ENCODE data around the gene BAK1.

The BAK1 gene

DNA sequence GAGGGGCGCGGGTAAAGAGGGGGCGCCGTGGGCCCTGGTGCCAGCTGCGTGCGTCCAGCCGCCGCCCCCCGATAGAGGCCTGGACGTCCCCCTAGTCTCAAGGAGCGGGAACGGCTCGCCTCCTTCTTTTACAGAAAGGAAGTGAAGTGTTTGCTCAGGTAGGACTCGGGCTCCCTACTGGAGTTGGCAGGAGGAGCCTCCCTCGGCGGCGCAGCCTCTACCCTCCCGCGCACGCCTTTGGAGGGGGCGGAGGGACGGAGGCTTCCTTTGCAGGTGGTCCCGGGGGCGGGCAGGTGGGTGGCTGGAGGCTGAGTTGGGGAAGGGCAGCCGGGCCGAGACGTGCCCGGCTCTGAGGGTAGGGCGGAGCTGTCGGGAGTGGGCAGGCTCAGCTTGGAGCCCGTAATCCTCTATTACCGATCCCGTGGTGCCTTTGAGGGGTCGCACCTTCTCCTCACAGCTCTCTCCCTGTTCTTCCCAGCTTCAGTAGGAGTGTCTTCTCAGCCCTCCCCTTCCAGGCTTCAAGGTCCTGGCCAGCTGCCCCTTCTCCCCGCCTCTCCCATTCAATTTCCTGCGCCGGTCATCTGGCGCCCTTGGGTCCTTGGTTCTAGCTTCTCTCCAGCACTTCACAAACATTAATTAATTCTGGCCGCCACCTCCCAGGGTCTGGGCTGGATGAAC is 41.8 kb upstream of the BAK1 start:
- no peaks in the 10 kb centered on the region for H3K9me3 ChIP-seq (ENCODE audit: control extremely low read depth in 1 of 5, control insufficient read depth in 4 of 5, insufficient read depth in 2 of 5, low read depth in 1 of 5, low read length in 4 of 5)
- CTCF ChIA-PET, result interaction anchor here (1.0 to 2.9 kb wide), 10 partner anchors 9 to 84 kb away, joined by 3 to 18 read pairs (median 4); no protein-coding TSS in a partner anchor
- H3K4me3 ChIP-seq (ENCODE audit: control insufficient read depth in 1 of 7, extremely low read depth in 1 of 7, insufficient read depth in 4 of 7, low read depth in 2 of 7, low read length in 6 of 7), result peak overlapping the region; percentile 44 to 96 (median 62)
- no peaks in the 10 kb centered on the region for H3K36me3 ChIP-seq (ENCODE audit: control insufficient read depth in 4 of 4, insufficient read depth in 4 of 4, low read length in 3 of 4)
- H3K4me1 ChIP-seq (ENCODE audit: control extremely low read depth in 1 of 4, control insufficient read depth in 4 of 4, insufficient read depth in 4 of 4, low read length in 3 of 4), result peaks cover 2 to 26% (median 21%) of the 10 kb centered on the region in 4 experiments
- peaks cover 0 to 16% (median 2%) of the 10 kb centered on the region in 5 experiments for H3K27me3 ChIP-seq (replicated peaks in 2 of 5; ENCODE audit: control insufficient read depth in 4 of 5, insufficient read depth in 5 of 5, low read length in 4 of 5)
- DNase-seq, result peak in 2 of 3 donors; percentile 27 to 32
- WGBS (ENCODE audit: insufficient coverage), result 11% methylated on average over 31 of the region's 39 CpGs
- POLR2A ChIA-PET, result interaction anchor here (0.7 to 1.8 kb wide), 2 partner anchors 30 to 72 kb away, joined by 4 read pairs; no protein-coding TSS in a partner anchor
- H3K27ac ChIP-seq (ENCODE audit: insufficient read depth in 1 of 2, low read depth in 1 of 2, low read length in 2 of 2, poor library complexity in 1 of 2, severe bottlenecking in 2 of 2), result no peak overlapping the region

GRCh38 chr6:33620856-33621710 is 41.0 kb upstream of the BAK1 start, which contains the start of gene ITPR3:
TSS of gene ITPR3 (plus strand) at chr6:33621322. CDS start at chr6:33621603, 281 bp downstream.
- Histone ChIP-seq H3K4me1 (ENCODE audit: control extremely low read depth in 1 of 4, control insufficient read depth in 4 of 4, insufficient read depth in 4 of 4, low read length in 3 of 4) (peaks cover 2 to 26% (median 21%) of the 10 kb centered on the region in 4 experiments), H3K36me3 (ENCODE audit: control insufficient read depth in 4 of 4, insufficient read depth in 4 of 4, low read length in 3 of 4) (no peaks in the 10 kb centered on the region), H3K9me3 (ENCODE audit: control extremely low read depth in 1 of 5, control insufficient read depth in 4 of 5, insufficient read depth in 2 of 5, low read depth in 1 of 5, low read length in 4 of 5) (no peaks in the 10 kb centered on the region), H3K4me3 (ENCODE audit: control insufficient read depth in 1 of 7, extremely low read depth in 1 of 7, insufficient read depth in 4 of 7, low read depth in 2 of 7, low read length in 6 of 7) (peak within 1 kb of the TSS; percentile 65 to 96 (median 69)), H3K27me3 (replicated peaks in 2 of 5; ENCODE audit: control insufficient read depth in 4 of 5, insufficient read depth in 5 of 5, low read length in 4 of 5) (peaks cover 0 to 16% (median 2%) of the 10 kb centered on the region in 5 experiments), H3K27ac (ENCODE audit: insufficient read depth in 1 of 2, low read depth in 1 of 2, low read length in 2 of 2, poor library complexity in 1 of 2, severe bottlenecking in 2 of 2) (peak within 1 kb of the TSS in 1 of 2 experiments; percentile 46)
- POLR2A ChIA-PET, result interaction anchor here (0.7 to 1.8 kb wide), 2 partner anchors 31 to 73 kb away, joined by 4 read pairs; no protein-coding TSS in a partner anchor
- WGBS (ENCODE audit: insufficient coverage), result 0% methylated on average over 73 of the region's 99 CpGs
- peak; percentile 34 to 66 (median 52) for DNase-seq
- CTCF ChIA-PET, result interaction anchor here (1.0 to 2.9 kb wide), 7 partner anchors 11 to 85 kb away, joined by 3 to 18 read pairs (median 5); no protein-coding TSS in a partner anchor

DNA sequence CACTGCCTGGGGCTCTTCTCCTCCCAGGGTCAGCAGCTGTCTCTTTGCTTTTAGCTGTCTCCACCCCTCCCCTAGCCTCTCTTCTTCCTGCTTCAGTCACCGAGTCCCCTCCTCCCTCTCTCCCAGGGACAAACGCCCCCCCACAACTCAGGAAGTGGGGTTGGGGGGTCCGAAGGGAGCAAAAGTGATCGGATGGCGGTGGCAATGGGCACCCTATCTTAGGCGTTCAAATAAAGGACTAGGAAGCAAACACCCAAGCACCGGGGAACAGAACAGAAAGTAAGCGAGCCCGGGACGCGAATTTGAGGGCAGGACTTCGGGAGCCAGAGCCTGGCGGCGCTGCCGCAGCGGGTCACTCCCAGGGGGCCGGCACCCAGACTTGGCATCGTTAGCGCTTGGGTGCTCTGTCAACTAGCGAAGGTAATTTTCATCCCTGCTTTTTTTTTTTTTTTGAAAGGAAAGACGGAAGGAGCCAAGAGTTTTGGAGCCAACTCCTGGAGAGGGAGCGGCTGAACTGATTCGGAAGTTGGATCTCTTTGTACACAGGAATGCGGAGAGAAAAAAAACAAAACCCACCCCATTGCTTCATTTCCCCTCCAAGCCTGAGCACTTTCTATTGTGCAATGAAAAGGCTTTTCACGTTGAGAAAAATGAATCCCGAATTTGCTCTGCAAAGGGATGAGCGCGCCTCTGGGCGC is 40.2 kb upstream of the BAK1 start:
- ChIA-PET CTCF (interaction anchor here (1.2 to 2.9 kb wide), 5 partner anchors 13 to 85 kb away, joined by 3 to 15 read pairs (median 5); no protein-coding TSS in a partner anchor), POLR2A (interaction anchor here (1.8 kb wide), 1 partner anchor 31 kb away, joined by 4 read pairs; no protein-coding TSS in a partner anchor)
- 0% methylated on average over 24 of the region's 29 CpGs for WGBS (ENCODE audit: insufficient coverage)
- H3K9me3 ChIP-seq (ENCODE audit: control extremely low read depth in 1 of 5, control insufficient read depth in 4 of 5, insufficient read depth in 2 of 5, low read depth in 1 of 5, low read length in 4 of 5), result no peaks in the 10 kb centered on the region
- DNase-seq, result peak; percentile 19 to 49 (median 47)
- H3K4me1 ChIP-seq (ENCODE audit: control extremely low read depth in 1 of 4, control insufficient read depth in 4 of 4, insufficient read depth in 4 of 4, low read length in 3 of 4), result peaks cover 2 to 26% (median 21%) of the 10 kb centered on the region in 4 experiments
- H3K36me3 ChIP-seq (ENCODE audit: control insufficient read depth in 4 of 4, insufficient read depth in 4 of 4, low read length in 3 of 4), result no peaks in the 10 kb centered on the region
- peak overlapping the region; percentile 65 to 96 (median 69) for H3K4me3 ChIP-seq (ENCODE audit: control insufficient read depth in 1 of 7, extremely low read depth in 1 of 7, insufficient read depth in 4 of 7, low read depth in 2 of 7, low read length in 6 of 7)
- H3K27me3 ChIP-seq (replicated peaks in 2 of 5; ENCODE audit: control insufficient read depth in 4 of 5, insufficient read depth in 5 of 5, low read length in 4 of 5), result peaks cover 0 to 16% (median 2%) of the 10 kb centered on the region in 5 experiments
- H3K27ac ChIP-seq (ENCODE audit: insufficient read depth in 1 of 2, low read depth in 1 of 2, low read length in 2 of 2, poor library complexity in 1 of 2, severe bottlenecking in 2 of 2), result peak overlapping the region in 1 of 2 experiments; percentile 46

DNA sequence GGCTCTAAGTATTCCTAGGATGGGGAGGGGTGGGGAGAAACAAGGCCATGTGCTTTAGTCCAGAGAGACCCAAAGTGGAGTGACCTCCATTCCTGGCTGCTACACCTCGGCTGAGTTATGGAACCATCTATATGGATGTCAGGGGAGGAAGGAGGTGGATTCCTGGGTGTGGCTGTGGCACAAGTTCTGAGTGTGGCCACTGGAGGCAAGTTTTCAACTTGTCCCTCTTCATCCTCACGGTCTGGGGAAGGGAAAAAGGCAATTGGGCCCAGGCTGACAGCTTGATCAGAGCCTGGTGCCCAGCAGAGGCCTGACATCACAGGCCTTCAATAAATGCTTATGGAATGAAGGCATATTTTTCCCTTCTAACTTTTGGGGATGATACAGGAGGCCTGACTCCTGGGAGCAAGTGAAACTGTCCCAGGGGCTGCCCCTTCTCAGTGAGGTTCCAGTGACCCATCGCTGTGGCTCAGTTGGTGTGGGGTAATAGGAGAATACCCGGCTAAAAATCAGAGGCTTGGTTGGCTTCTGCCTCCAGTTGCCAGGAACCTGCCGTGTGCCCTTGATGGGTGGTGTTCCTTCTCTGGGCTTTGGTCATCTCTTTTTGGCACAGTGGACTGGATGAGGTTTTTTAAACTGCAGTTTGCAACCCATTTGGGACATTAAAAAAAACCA is 39.2 kb upstream of the BAK1 start:
- peak overlapping the region in 2 of 7 experiments; percentile 92 to 96 for H3K4me3 ChIP-seq (ENCODE audit: control insufficient read depth in 1 of 7, extremely low read depth in 1 of 7, insufficient read depth in 4 of 7, low read depth in 2 of 7, low read length in 6 of 7)
- 41% methylated on average over 4 of the region's 5 CpGs for WGBS (ENCODE audit: insufficient coverage)
- ChIA-PET POLR2A (no interaction called here), CTCF (interaction anchor here (0.6 to 2.9 kb wide), 4 partner anchors 32 to 343 kb away, joined by 3 to 15 read pairs (median 4); no protein-coding TSS in a partner anchor)
- no peaks in the 10 kb centered on the region for H3K36me3 ChIP-seq (ENCODE audit: control insufficient read depth in 4 of 4, insufficient read depth in 4 of 4, low read length in 3 of 4)
- peaks cover 0 to 16% (median 2%) of the 10 kb centered on the region in 5 experiments for H3K27me3 ChIP-seq (replicated peaks in 2 of 5; ENCODE audit: control insufficient read depth in 4 of 5, insufficient read depth in 5 of 5, low read length in 4 of 5)
- H3K9me3 ChIP-seq (ENCODE audit: control extremely low read depth in 1 of 5, control insufficient read depth in 4 of 5, insufficient read depth in 2 of 5, low read depth in 1 of 5, low read length in 4 of 5), result no peaks in the 10 kb centered on the region
- peaks cover 2 to 26% (median 21%) of the 10 kb centered on the region in 4 experiments for H3K4me1 ChIP-seq (ENCODE audit: control extremely low read depth in 1 of 4, control insufficient read depth in 4 of 4, insufficient read depth in 4 of 4, low read length in 3 of 4)
- DNase-seq, result no peak
- H3K27ac ChIP-seq (ENCODE audit: insufficient read depth in 1 of 2, low read depth in 1 of 2, low read length in 2 of 2, poor library complexity in 1 of 2, severe bottlenecking in 2 of 2), result no peak overlapping the region

DNA sequence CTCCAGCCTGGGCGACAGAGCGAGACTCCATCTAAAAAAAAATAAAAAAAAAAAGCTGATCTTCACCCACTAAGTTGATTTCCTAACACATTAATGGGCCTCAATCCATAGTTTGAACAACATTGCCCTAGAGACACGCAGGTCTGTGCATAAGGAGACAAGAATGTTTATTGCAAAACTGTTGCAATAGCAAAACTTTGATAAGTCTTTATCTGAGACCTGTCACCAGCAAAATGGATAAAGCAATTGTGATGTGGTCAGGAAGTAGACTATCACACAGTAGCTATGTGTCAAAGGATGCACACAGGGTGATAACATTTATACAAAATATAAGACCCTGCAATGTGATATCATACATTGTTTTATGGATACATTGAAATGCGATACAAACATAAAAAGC is 36.8 kb upstream of the BAK1 start:
- no peaks in the 10 kb centered on the region for H3K36me3 ChIP-seq (ENCODE audit: control insufficient read depth in 4 of 4, insufficient read depth in 4 of 4, low read length in 3 of 4)
- H3K9me3 ChIP-seq (ENCODE audit: control extremely low read depth in 1 of 5, control insufficient read depth in 4 of 5, insufficient read depth in 2 of 5, low read depth in 1 of 5, low read length in 4 of 5), result peaks cover 0 to 4% (median 0%) of the 10 kb centered on the region in 5 experiments
- DNase-seq, result peak in 2 of 3 donors; percentile 19 to 34
- peaks cover 2 to 24% (median 21%) of the 10 kb centered on the region in 4 experiments for H3K4me1 ChIP-seq (ENCODE audit: control extremely low read depth in 1 of 4, control insufficient read depth in 4 of 4, insufficient read depth in 4 of 4, low read length in 3 of 4)
- no peak overlapping the region for H3K27ac ChIP-seq (ENCODE audit: insufficient read depth in 1 of 2, low read depth in 1 of 2, low read length in 2 of 2, poor library complexity in 1 of 2, severe bottlenecking in 2 of 2)
- ChIA-PET POLR2A (no interaction called here), CTCF (no interaction called here)
- peaks cover 0 to 9% (median under 1%) of the 10 kb centered on the region in 5 experiments for H3K27me3 ChIP-seq (replicated peaks in 2 of 5; ENCODE audit: control insufficient read depth in 4 of 5, insufficient read depth in 5 of 5, low read length in 4 of 5)
- WGBS (ENCODE audit: insufficient coverage), result no CpG with 5 or more reads among the region's 4 CpGs
- H3K4me3 ChIP-seq (ENCODE audit: control insufficient read depth in 1 of 7, extremely low read depth in 1 of 7, insufficient read depth in 4 of 7, low read depth in 2 of 7, low read length in 6 of 7), result no peak overlapping the region

- CTCF ChIA-PET, result interaction anchor here (1.1 to 2.4 kb wide), 2 partner anchors 9 to 26 kb away, joined by 4 to 7 read pairs; no protein-coding TSS in a partner anchor
- peaks cover 2 to 17% (median 15%) of the 10 kb centered on the region in 4 experiments for H3K4me1 ChIP-seq (ENCODE audit: control extremely low read depth in 1 of 4, control insufficient read depth in 4 of 4, insufficient read depth in 4 of 4, low read length in 3 of 4)
- DNase-seq, result no peak
- 100% methylated on average over 2 of the region's 2 CpGs for WGBS (ENCODE audit: insufficient coverage)
- peaks cover 0 to 5% (median 0%) of the 10 kb centered on the region in 5 experiments for H3K27me3 ChIP-seq (replicated peaks in 2 of 5; ENCODE audit: control insufficient read depth in 4 of 5, insufficient read depth in 5 of 5, low read length in 4 of 5)
- no peak overlapping the region for H3K4me3 ChIP-seq (ENCODE audit: control insufficient read depth in 1 of 7, extremely low read depth in 1 of 7, insufficient read depth in 4 of 7, low read depth in 2 of 7, low read length in 6 of 7)
- POLR2A ChIA-PET, result no interaction called here
- H3K36me3 ChIP-seq (ENCODE audit: control insufficient read depth in 4 of 4, insufficient read depth in 4 of 4, low read length in 3 of 4), result no peaks in the 10 kb centered on the region
- no peak overlapping the region for H3K27ac ChIP-seq (ENCODE audit: insufficient read depth in 1 of 2, low read depth in 1 of 2, low read length in 2 of 2, poor library complexity in 1 of 2, severe bottlenecking in 2 of 2)
- peaks cover 0 to 7% (median 0%) of the 10 kb centered on the region in 5 experiments for H3K9me3 ChIP-seq (ENCODE audit: control extremely low read depth in 1 of 5, control insufficient read depth in 4 of 5, insufficient read depth in 2 of 5, low read depth in 1 of 5, low read length in 4 of 5)
Observed at GRCh38 chr6:33616113-33616512, 36.0 kb upstream of the BAK1 start.

Measured in common myeloid progenitor, CD34-positive (primary cell).